Left ventricle myocardium inferior (tissue), 1 donor: ENCODE measurements around the gene CPEB4. TPM values are rescaled to one million over a fixed set of nuclear protein-coding genes. Genes with fewer than 3 reads are reported as not detected.

Source experiments
- DNase-seq: peaks from one replicate; pipeline ENCODE4 v3.0.0-alpha.2; 2020
- H3K27ac ChIP-seq: fragments of 200-600 bp; replicated peaks from 2 replicates; pipeline ENCODE4 v1.8.0; 2021
- H3K27me3 ChIP-seq: fragments of 200-600 bp; 2 replicates; pipeline ENCODE4 v1.8.0; 2021; ENCODE audit warnings: low read depth
- H3K36me3 ChIP-seq: fragments of 200-600 bp; 2 replicates; pipeline ENCODE4 v1.8.0; 2021
- H3K4me1 ChIP-seq: fragments of 200-600 bp; 2 replicates; pipeline ENCODE4 v1.8.0; 2021
- H3K4me3 ChIP-seq: fragments of 200-600 bp; 2 replicates; pipeline ENCODE4 v1.8.0; 2021; ENCODE audit warnings: mild to moderate bottlenecking, moderate library complexity
- H3K9me3 ChIP-seq: fragments of 200-600 bp; replicated peaks from 2 replicates; pipeline ENCODE4 v1.8.0; 2021
- intact Hi-C: fragments of 100-400 bp; cut with micrococcal nuclease; formaldehyde crosslinking; loops from one replicate; pipeline ENCODE4 v1.11.0; 2022
- total RNA-seq: library from RNA; stranded (reverse); fragmentation: NEBNext Ultra II Directional; extraction: Animal tissue kit (Norgen Biotek cat#: 25700); gene quantifications from one replicate; pipeline ENCODE4 v1.2.1, GENCODE V29; 2021
- TF ChIP-seq, protein P1 (sequence below): fragments of 200-600 bp; IDR thresholded peaks from 2 replicates; pipeline ENCODE4 v1.8.0; 2021; ENCODE audit warnings: antibody characterized with exemption, mild to moderate bottlenecking, borderline replicate concordance
- donor health status: DM: no; HTN: yes; CAD: no; lungs with severe emphysema.

The CPEB4 gene
- total RNA-seq, 1 donor from 2014 or later, result 136 TPM

DNA sequence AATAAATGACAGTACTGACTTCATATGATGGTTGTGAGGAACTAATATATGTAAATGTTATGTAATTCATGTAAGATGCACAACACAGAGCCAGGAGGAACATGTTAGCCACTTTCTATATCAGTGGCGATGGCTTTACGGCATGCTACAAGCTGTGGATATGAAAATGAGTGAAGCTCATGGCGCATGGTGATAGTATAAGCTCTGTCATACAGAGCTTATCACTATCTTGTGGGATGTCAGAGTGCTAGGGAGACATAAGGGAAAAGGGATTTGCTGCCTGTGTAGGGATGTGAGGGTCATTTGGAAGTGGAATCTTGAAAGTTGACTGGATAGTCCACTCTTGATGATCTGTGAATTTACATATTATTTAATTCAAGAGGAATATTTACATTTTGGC is 13.6 kb downstream of the CPEB4 start:
- H3K36me3 ChIP-seq, result peaks cover 15% of the 10 kb centered on the region
- no peaks in the 10 kb centered on the region for H3K9me3 ChIP-seq
- H3K27me3 ChIP-seq, result no peaks in the 10 kb centered on the region
- intact Hi-C loops, result no loop called here
- peaks cover 96% of the 10 kb centered on the region for H3K4me1 ChIP-seq
- peak overlapping the region; percentile 28 for H3K4me3 ChIP-seq
- DNase-seq, result no peak
- TF ChIP-seq, protein P1, sequence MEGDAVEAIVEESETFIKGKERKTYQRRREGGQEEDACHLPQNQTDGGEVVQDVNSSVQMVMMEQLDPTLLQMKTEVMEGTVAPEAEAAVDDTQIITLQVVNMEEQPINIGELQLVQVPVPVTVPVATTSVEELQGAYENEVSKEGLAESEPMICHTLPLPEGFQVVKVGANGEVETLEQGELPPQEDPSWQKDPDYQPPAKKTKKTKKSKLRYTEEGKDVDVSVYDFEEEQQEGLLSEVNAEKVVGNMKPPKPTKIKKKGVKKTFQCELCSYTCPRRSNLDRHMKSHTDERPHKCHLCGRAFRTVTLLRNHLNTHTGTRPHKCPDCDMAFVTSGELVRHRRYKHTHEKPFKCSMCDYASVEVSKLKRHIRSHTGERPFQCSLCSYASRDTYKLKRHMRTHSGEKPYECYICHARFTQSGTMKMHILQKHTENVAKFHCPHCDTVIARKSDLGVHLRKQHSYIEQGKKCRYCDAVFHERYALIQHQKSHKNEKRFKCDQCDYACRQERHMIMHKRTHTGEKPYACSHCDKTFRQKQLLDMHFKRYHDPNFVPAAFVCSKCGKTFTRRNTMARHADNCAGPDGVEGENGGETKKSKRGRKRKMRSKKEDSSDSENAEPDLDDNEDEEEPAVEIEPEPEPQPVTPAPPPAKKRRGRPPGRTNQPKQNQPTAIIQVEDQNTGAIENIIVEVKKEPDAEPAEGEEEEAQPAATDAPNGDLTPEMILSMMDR, result no peak
- H3K27ac ChIP-seq, result peak overlapping the region; percentile 36

DNA sequence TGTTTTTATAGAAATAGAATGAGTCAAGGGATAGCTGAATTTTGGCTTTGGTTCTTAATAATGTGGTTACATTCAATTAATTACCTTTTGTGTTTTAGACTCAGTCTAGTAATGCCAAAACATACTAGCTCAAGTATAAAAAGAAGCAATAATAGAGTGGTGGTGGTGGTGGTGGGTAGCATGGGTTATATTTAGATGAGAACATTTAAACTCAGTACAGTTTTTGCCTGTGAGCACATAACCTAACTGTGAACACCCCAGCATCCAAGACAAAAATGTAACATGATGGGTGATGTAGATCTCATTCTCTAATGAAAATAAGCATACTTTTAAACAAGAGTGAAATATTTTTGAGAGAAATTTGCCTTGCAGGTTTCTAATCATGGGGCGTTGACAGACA is 14.2 kb downstream of the CPEB4 start:
- Histone ChIP-seq H3K27ac (peak overlapping the region; percentile 36), H3K36me3 (peaks cover 13% of the 10 kb centered on the region), H3K27me3 (no peaks in the 10 kb centered on the region), H3K9me3 (no peaks in the 10 kb centered on the region), H3K4me3 (peak overlapping the region; percentile 28), H3K4me1 (peaks cover 96% of the 10 kb centered on the region)
- intact Hi-C loops, result no loop called here
- TF ChIP-seq, protein P1, result no peak
- no peak for DNase-seq

DNA sequence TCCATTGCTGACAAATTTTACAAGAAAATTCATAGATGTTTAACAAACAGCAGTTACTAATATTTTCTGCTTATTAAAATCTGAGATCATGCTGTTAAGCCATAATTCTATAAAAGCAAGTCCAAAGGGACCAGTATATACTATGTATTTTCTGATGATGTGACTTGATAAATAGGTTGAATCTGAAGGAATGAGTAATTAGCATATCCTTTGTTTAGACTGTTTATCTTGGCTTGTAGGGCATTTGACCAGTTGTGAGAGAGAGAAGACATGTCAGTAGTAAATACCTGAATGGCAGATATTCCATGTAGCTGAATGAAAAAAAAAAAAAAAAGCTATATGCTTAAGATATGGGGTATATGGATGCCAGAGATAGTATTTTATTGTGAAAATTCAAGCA is 14.6 kb downstream of the CPEB4 start:
- Histone ChIP-seq H3K36me3 (peaks cover 13% of the 10 kb centered on the region), H3K4me3 (peak overlapping the region; percentile 28), H3K27ac (peak overlapping the region; percentile 36), H3K27me3 (no peaks in the 10 kb centered on the region), H3K9me3 (no peaks in the 10 kb centered on the region), H3K4me1 (peaks cover 99% of the 10 kb centered on the region)
- intact Hi-C loops, result no loop called here
- TF ChIP-seq, protein P1, result no peak
- no peak for DNase-seq

DNA sequence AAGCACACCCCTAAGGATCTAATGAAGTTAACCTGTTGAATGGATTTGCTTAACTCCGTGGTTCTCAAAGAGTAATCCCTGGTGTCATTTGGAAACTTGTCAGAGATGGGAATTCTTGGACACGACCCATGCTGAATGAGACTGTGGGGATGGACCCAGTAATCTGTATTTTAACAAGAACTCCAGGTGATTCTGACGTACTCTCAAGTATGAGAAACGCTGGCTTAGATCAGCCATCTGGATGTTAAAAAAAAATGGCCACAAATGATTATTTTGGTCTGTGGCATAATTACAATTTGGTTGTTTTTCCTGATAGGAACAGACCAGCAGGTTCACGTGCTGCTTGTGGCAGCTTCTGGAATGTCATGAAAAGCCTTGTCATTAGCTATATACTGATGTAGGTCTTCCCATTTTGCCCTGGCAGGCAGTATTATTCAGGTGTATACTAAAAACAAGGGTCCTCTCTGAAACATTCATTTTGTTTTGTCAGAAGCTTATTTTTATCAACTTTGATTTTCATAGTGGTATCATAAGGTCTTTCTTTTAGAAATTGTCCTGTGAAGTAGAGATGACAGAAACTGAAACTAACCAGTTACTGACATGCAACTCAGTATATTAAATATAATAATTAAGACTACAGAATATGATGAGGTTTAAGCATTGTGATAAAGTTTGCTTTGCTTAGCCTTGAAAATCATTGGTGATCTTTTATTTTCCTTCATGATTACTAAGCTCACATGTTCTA is 15.4 kb downstream of the CPEB4 start:
- H3K4me3 ChIP-seq, result peak overlapping the region; percentile 28
- DNase-seq, result no peak
- no peaks in the 10 kb centered on the region for H3K9me3 ChIP-seq
- H3K27ac ChIP-seq, result peak overlapping the region; percentile 36
- H3K27me3 ChIP-seq, result no peaks in the 10 kb centered on the region
- H3K4me1 ChIP-seq, result peaks cover 99% of the 10 kb centered on the region
- H3K36me3 ChIP-seq, result peaks cover 13% of the 10 kb centered on the region
- TF ChIP-seq, protein P1, result no peak
- intact Hi-C loops, result no loop called here

DNA sequence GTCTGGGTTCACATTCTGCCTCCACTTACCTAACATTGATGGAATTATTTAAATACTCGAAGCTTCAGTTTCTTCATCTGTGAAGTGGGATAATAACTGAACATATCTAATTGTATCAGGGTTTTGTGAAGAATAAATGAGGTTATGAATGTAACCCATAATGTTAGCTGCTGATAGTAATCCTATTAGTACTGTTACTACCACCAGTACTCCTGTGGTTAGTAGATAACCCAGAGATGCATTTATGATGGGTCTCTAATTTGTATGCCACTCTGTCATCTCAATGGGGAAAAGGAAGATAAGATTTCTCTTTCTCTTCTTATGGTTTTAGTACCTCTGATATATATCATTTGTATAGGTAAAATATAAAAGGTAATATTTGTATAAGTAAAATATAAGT is 16.0 kb downstream of the CPEB4 start:
- peaks cover 13% of the 10 kb centered on the region for H3K36me3 ChIP-seq
- H3K9me3 ChIP-seq, result no peaks in the 10 kb centered on the region
- intact Hi-C loops, result no loop called here
- peak overlapping the region; percentile 28 for H3K4me3 ChIP-seq
- TF ChIP-seq, protein P1, result no peak
- H3K27ac ChIP-seq, result no peak overlapping the region
- DNase-seq, result no peak
- H3K4me1 ChIP-seq, result peaks cover 99% of the 10 kb centered on the region
- H3K27me3 ChIP-seq, result no peaks in the 10 kb centered on the region
